ENCODE data around the gene METTL21C. TPM values are rescaled to one million over a fixed set of nuclear protein-coding genes. Genes with fewer than 3 reads are reported as not detected.

The METTL21C gene
- total and polyA plus RNA-seq, 4 donors = not detected

DNA sequence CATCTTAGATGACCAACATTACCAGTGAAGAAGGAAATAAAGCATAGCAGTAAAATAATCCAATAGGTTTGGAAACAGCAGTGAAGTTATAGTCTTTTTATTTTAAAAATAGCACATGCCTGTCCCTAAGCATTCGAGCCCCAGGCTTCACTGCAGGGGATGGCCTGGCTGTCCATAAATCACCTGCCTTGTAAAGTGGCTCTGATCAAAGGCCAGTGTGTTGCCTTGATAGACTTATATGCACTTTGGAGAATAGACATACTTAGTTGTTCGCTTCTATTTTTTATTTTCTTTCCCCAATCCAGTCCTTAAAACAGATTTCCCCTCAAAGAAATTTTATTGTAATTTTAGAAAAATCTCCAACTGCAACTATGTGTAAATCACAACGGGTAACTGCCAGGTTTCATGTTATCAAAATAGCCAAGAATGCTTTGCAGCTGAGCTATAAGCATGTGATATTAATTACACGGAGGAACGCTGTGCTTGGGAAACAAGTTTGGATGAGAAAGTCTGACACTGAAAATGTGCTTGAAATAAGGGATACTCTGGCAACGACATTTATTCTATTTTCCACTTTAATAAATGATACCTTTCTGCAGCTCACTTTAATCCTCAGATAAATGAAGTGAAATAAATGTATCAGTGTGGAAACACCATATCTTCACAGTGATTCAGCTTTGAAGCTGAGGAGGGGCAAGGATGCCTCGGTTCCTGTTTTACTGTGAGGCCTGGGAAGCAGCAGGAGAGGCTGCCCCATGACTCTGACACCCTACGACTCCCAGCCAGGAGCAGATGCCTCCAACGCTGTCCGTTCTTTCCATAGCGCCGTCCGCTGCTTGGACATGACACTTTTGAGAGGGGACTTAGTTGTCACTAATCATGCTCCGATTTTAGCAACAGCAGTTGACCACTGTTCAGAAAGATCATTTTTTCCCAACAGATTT lies 5.5 kb upstream of the METTL21C start:
- no peak overlapping the region for H3K27ac ChIP-seq (ENCODE audit: low read depth in 1 of 2, low read length in 2 of 2)
- no peak overlapping the region for H3K4me3 ChIP-seq (ENCODE audit: low read length in 2 of 2)
- 27 to 40% methylated on average over 14 of the region's 14 CpGs for WGBS, 2 donors
- ATAC-seq (ENCODE audit: low FRiP score) (peak; percentile 50), DNase-seq (no peak)
- intact Hi-C loops (cut with DNase I) = no loop called here
- H3K36me3 ChIP-seq (ENCODE audit: control insufficient read depth in 1 of 2, insufficient read depth in 2 of 2, low read length in 1 of 2) = no peaks in the 10 kb centered on the region
- H3K9me3 ChIP-seq (ENCODE audit: control insufficient read depth, low read length) = peaks cover 7% of the 10 kb centered on the region
- H3K27me3 ChIP-seq (ENCODE audit: control insufficient read depth in 1 of 2, insufficient read depth in 2 of 2, low read length in 1 of 2) = peaks cover 0 to 1% of the 10 kb centered on the region in 2 donors
- no peaks in the 10 kb centered on the region for H3K4me1 ChIP-seq (ENCODE audit: control insufficient read depth in 1 of 2, insufficient read depth in 2 of 2, low read length in 2 of 2)

DNA sequence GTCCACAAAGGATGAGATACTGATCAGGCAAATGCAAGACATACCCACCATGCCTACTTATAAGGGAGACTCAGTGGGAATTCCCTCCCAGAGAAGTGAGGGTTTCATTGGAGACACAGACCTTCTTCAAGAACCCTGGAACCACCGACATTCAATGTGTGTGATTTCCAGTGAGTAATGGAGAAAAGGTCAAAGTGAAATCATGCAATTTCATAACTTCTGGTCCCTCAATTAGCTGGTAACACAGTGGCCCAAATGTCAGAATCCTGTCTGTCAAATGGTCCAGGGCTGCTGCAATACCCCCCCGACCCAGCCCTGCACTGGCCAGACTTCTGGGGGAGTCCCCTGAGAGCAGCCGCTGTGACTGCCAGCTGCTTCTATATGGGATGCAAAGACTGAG lies 4.7 kb upstream of the METTL21C start:
- Histone ChIP-seq H3K9me3 (ENCODE audit: control insufficient read depth, low read length) (peaks cover 7% of the 10 kb centered on the region), H3K36me3 (ENCODE audit: control insufficient read depth in 1 of 2, insufficient read depth in 2 of 2, low read length in 1 of 2) (no peaks in the 10 kb centered on the region), H3K4me3 (ENCODE audit: low read length in 2 of 2) (no peak overlapping the region), H3K27ac (ENCODE audit: low read depth in 1 of 2, low read length in 2 of 2) (no peak overlapping the region), H3K27me3 (ENCODE audit: control insufficient read depth in 1 of 2, insufficient read depth in 2 of 2, low read length in 1 of 2) (peaks cover 0 to 1% of the 10 kb centered on the region in 2 donors), H3K4me1 (ENCODE audit: control insufficient read depth in 1 of 2, insufficient read depth in 2 of 2, low read length in 2 of 2) (no peaks in the 10 kb centered on the region)
- 62 to 78% methylated on average over 3 of the region's 3 CpGs for WGBS, 2 donors
- DNase-seq (no peak), ATAC-seq (ENCODE audit: low FRiP score) (no peak)
- intact Hi-C loops (cut with DNase I) = no loop called here

DNA sequence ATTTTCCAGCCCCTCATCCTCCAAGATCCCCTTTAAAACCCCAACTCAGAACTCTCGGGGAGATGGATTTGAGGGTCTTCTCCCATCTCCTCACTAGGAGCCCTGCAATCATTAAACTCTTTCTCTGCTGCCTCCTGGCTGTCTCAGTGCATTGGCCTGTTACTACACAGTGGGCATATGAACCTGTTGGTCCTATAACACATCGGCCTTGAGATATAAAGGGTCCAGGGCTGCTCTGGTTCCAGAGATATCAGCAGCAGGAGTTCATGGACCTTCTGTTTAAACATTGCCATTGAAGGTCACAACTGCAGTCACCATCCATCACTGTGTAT lies 3.8 kb upstream of the METTL21C start:
- H3K4me1 ChIP-seq (ENCODE audit: control insufficient read depth in 1 of 2, insufficient read depth in 2 of 2, low read length in 2 of 2) = no peaks in the 10 kb centered on the region
- H3K36me3 ChIP-seq (ENCODE audit: control insufficient read depth in 1 of 2, insufficient read depth in 2 of 2, low read length in 1 of 2) = no peaks in the 10 kb centered on the region
- WGBS, 2 donors = 93 to 97% methylated on average over 2 of the region's 2 CpGs
- H3K9me3 ChIP-seq (ENCODE audit: control insufficient read depth, low read length) = peaks cover 7% of the 10 kb centered on the region
- no peak for ATAC-seq (ENCODE audit: low FRiP score)
- DNase-seq = no peak
- intact Hi-C loops (cut with DNase I) = no loop called here
- H3K27ac ChIP-seq (ENCODE audit: low read depth in 1 of 2, low read length in 2 of 2) = no peak overlapping the region
- H3K27me3 ChIP-seq (ENCODE audit: control insufficient read depth in 1 of 2, insufficient read depth in 2 of 2, low read length in 1 of 2) = peaks cover 0 to 1% of the 10 kb centered on the region in 2 donors
- no peak overlapping the region for H3K4me3 ChIP-seq (ENCODE audit: low read length in 2 of 2)

DNA sequence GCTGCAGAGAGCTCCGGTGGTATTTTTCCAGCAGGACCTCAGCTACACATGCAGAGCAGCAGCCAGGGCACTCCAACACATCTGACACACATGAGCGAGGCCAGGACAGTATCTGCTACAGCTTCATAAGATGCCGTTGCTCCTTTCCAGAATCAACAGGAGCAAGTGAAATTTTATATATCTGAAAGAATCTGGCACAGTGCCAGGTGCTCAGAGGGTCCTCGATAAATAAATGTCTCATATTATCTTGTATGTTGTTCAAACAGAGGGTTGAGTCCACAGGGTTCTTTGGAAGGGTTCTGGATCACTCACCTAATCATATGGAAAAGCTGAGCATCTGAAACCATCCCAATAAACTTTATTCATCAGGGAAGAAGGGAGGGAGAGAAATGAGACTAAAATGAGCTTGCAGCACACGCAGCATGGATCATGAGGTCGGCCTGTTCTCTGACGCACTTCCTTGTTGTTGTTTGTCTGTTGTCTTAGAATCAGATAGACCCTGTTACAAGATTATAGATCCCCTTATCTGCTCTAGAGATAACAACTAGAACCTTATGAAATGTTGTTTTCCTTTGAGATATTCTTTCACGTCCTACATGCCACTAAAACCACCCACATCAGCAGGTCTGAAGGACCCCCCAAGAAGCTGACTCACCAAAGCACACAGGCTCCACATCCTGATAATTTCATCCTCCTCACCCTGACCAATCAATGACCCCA lies 3.2 kb upstream of the METTL21C start:
- DNase-seq (no peak), ATAC-seq (ENCODE audit: low FRiP score) (no peak)
- 83 to 84% methylated on average over 8 of the region's 8 CpGs for WGBS, 2 donors
- H3K4me1 ChIP-seq (ENCODE audit: control insufficient read depth in 1 of 2, insufficient read depth in 2 of 2, low read length in 2 of 2) = no peaks in the 10 kb centered on the region
- no peaks in the 10 kb centered on the region for H3K36me3 ChIP-seq (ENCODE audit: control insufficient read depth in 1 of 2, insufficient read depth in 2 of 2, low read length in 1 of 2)
- no peak overlapping the region for H3K27ac ChIP-seq (ENCODE audit: low read depth in 1 of 2, low read length in 2 of 2)
- no peak overlapping the region for H3K4me3 ChIP-seq (ENCODE audit: low read length in 2 of 2)
- H3K27me3 ChIP-seq (ENCODE audit: control insufficient read depth in 1 of 2, insufficient read depth in 2 of 2, low read length in 1 of 2) = peaks cover 0 to 1% of the 10 kb centered on the region in 2 donors
- peaks cover 7% of the 10 kb centered on the region for H3K9me3 ChIP-seq (ENCODE audit: control insufficient read depth, low read length)
- intact Hi-C loops (cut with DNase I) = no loop called here

DNA sequence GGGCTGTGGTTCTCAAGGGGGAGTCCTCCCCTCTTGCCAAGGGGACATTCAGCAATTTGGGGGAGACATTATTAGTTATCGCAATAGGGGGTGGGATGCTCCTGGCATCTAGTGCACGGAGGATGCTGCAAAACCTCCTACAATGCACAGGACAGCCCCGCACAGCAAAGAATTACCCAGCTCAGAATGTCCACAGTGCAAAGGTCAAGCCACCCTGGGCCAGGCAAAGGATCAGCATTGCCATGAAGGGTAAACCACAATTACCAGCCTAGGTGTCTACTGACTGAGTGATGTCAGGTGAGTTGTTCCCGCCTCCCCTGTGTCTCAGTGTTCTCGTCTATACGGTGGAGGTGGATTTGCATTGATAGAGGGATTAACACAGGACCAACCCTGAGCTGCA lies 2.4 kb upstream of the METTL21C start:
- no peak overlapping the region for H3K27ac ChIP-seq (ENCODE audit: low read depth in 1 of 2, low read length in 2 of 2)
- peaks cover 8% of the 10 kb centered on the region for H3K9me3 ChIP-seq (ENCODE audit: control insufficient read depth, low read length)
- DNase-seq (no peak), ATAC-seq (ENCODE audit: low FRiP score) (no peak)
- peaks cover 0 to 1% of the 10 kb centered on the region in 2 donors for H3K27me3 ChIP-seq (ENCODE audit: control insufficient read depth in 1 of 2, insufficient read depth in 2 of 2, low read length in 1 of 2)
- H3K4me1 ChIP-seq (ENCODE audit: control insufficient read depth in 1 of 2, insufficient read depth in 2 of 2, low read length in 2 of 2) = no peaks in the 10 kb centered on the region
- H3K4me3 ChIP-seq (ENCODE audit: low read length in 2 of 2) = no peak overlapping the region
- 84 to 93% methylated on average over 6 of the region's 6 CpGs for WGBS, 2 donors
- intact Hi-C loops (cut with DNase I) = no loop called here
- no peaks in the 10 kb centered on the region for H3K36me3 ChIP-seq (ENCODE audit: control insufficient read depth in 1 of 2, insufficient read depth in 2 of 2, low read length in 1 of 2)

DNA sequence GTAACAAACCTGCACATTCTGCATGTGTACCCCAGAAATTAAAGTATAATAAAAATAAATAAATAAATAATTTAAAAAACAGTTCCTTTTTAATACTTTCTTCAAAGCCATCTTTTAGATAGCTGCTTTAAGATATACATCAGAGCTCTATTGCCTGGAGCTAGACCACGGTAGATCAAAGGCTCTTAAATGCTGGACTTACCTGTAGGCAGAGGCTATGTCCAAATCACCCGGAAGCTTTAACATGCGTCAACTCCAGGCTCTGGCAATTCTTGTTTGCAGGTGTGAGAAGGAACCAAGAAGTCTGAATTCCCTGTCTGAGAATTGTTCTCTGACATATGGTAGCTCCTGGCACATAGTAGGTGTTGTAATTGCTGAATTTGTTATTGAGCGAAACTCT lies 1.6 kb upstream of the METTL21C start:
- intact Hi-C loops (cut with DNase I) = no loop called here
- Histone ChIP-seq H3K27me3 (ENCODE audit: control insufficient read depth in 1 of 2, insufficient read depth in 2 of 2, low read length in 1 of 2) (peaks cover 0 to 1% of the 10 kb centered on the region in 2 donors), H3K9me3 (ENCODE audit: control insufficient read depth, low read length) (peaks cover 8% of the 10 kb centered on the region), H3K4me3 (ENCODE audit: low read length in 2 of 2) (no peak overlapping the region), H3K4me1 (ENCODE audit: control insufficient read depth in 1 of 2, insufficient read depth in 2 of 2, low read length in 2 of 2) (no peaks in the 10 kb centered on the region), H3K27ac (ENCODE audit: low read depth in 1 of 2, low read length in 2 of 2) (no peak overlapping the region), H3K36me3 (ENCODE audit: control insufficient read depth in 1 of 2, insufficient read depth in 2 of 2, low read length in 1 of 2) (no peaks in the 10 kb centered on the region)
- DNase-seq (no peak), ATAC-seq (ENCODE audit: low FRiP score) (no peak)
- WGBS, 2 donors = 92 to 94% methylated on average over 4 of the region's 4 CpGs

DNA sequence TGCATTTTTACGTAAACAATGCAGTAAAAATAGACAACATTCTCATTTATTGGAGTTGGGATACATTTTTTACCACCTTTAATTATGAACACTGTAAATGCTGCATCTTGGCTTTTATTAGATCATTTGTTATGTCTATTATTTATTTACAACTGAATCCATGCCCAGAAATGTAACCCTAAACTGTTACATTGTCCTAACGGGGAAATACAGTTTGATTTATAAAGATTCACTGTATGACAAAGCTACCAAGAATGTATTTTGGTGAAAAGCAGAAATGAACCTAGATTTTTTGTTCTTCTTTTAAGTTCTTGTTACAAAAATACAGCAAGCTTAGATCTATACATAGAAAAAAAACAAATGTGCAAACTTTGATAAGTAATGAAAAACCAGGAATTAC lies 1.1 kb downstream of the METTL21C start:
- DNase-seq (no peak), ATAC-seq (ENCODE audit: low FRiP score) (no peak)
- no peaks in the 10 kb centered on the region for H3K36me3 ChIP-seq (ENCODE audit: control insufficient read depth in 1 of 2, insufficient read depth in 2 of 2, low read length in 1 of 2)
- 36 to 71% methylated on average over 2 of the region's 2 CpGs for WGBS, 2 donors
- H3K4me3 ChIP-seq (ENCODE audit: low read length in 2 of 2) = no peak overlapping the region
- H3K27me3 ChIP-seq (ENCODE audit: control insufficient read depth in 1 of 2, insufficient read depth in 2 of 2, low read length in 1 of 2) = peaks cover 0 to 1% of the 10 kb centered on the region in 2 donors
- no peak overlapping the region for H3K27ac ChIP-seq (ENCODE audit: low read depth in 1 of 2, low read length in 2 of 2)
- intact Hi-C loops (cut with DNase I) = no loop called here
- peaks cover 7% of the 10 kb centered on the region for H3K9me3 ChIP-seq (ENCODE audit: control insufficient read depth, low read length)
- H3K4me1 ChIP-seq (ENCODE audit: control insufficient read depth in 1 of 2, insufficient read depth in 2 of 2, low read length in 2 of 2) = no peaks in the 10 kb centered on the region

DNA sequence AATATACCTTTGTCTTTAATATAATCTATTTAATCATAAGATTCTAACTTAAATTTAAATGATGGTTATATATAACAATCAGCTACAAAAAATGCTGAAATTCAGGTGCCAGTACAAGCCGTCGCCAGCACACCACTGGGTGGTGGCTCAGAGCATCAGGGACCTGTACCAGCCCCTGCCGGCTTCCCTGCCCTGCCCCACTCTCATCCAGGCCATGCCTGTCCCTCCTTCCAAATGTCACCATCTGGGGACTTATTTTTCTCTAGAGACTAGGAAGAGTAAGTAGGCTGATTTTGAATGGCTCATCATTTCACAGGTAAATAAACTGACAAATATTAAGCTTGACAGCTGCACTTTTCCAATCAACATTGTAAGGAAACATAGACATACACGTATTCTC lies 1.6 kb downstream of the METTL21C start:
- no peak for ATAC-seq (ENCODE audit: low FRiP score)
- 81 to 83% methylated on average over 4 of the region's 4 CpGs for WGBS, 2 donors
- H3K9me3 ChIP-seq (ENCODE audit: control insufficient read depth, low read length) = peaks cover 5% of the 10 kb centered on the region
- H3K36me3 ChIP-seq (ENCODE audit: control insufficient read depth in 1 of 2, insufficient read depth in 2 of 2, low read length in 1 of 2) = no peaks in the 10 kb centered on the region
- no peaks in the 10 kb centered on the region for H3K4me1 ChIP-seq (ENCODE audit: control insufficient read depth in 1 of 2, insufficient read depth in 2 of 2, low read length in 2 of 2)
- H3K27ac ChIP-seq (ENCODE audit: low read depth in 1 of 2, low read length in 2 of 2) = no peak overlapping the region
- no peak overlapping the region for H3K4me3 ChIP-seq (ENCODE audit: low read length in 2 of 2)
- no peak for DNase-seq
- intact Hi-C loops (cut with DNase I) = no loop called here
- H3K27me3 ChIP-seq (ENCODE audit: control insufficient read depth in 1 of 2, insufficient read depth in 2 of 2, low read length in 1 of 2) = no peaks in the 10 kb centered on the region

DNA sequence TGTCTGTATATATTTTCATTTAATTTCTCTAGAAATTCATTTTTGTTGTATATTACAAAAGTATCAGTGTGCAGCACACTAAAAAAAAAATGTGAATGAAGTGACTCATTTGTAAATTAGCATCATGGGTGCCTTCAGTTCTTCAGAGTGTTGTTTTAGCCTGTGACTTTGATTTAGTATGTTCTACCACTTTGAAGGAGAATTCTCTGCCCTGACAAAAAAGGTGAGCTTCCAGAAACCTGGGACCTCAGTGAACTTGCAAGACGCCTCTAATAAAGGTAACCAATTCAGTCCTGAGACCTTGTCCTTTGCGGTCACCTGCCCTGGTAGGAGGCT lies 2.4 kb downstream of the METTL21C start:
- H3K27me3 ChIP-seq (ENCODE audit: control insufficient read depth in 1 of 2, insufficient read depth in 2 of 2, low read length in 1 of 2) = no peaks in the 10 kb centered on the region
- DNase-seq (no peak), ATAC-seq (ENCODE audit: low FRiP score) (no peak)
- H3K36me3 ChIP-seq (ENCODE audit: control insufficient read depth in 1 of 2, insufficient read depth in 2 of 2, low read length in 1 of 2) = no peaks in the 10 kb centered on the region
- H3K9me3 ChIP-seq (ENCODE audit: control insufficient read depth, low read length) = peaks cover 3% of the 10 kb centered on the region
- whole genome bisulfite sequencing, 2 donors = 86 to 88% methylated on average over 2 of the region's 2 CpGs
- H3K4me3 ChIP-seq (ENCODE audit: low read length in 2 of 2) = no peak overlapping the region
- no peak overlapping the region for H3K27ac ChIP-seq (ENCODE audit: low read depth in 1 of 2, low read length in 2 of 2)
- intact Hi-C loops (cut with DNase I) = no loop called here
- no peaks in the 10 kb centered on the region for H3K4me1 ChIP-seq (ENCODE audit: control insufficient read depth in 1 of 2, insufficient read depth in 2 of 2, low read length in 2 of 2)
